Urinary bladder (tissue), 4 donors: ENCODE results near the gene TMCO6. TPM values are rescaled to one million over a fixed set of nuclear protein-coding genes. Genes with fewer than 3 reads are reported as not detected.
"Not testable (repeated sequence)": the region's sequence is repeated elsewhere in the genome, so short reads cannot be mapped to it uniquely, and the experiment has no call there.

ENCODE experiments used
- DNase-seq: peaks from one replicate; pipeline ENCODE4 v3.0.0-alpha.2; 2015; ENCODE audit errors: extremely low spot score
- H3K27ac ChIP-seq: one replicate; pipeline ENCODE4 v1.5.1; 2013; ENCODE audit warnings: low read depth, mild to moderate bottlenecking, moderate library complexity
- H3K36me3 ChIP-seq: one replicate; pipeline ENCODE4 v1.6.1; 2013; ENCODE audit warnings: mild to moderate bottlenecking, moderate library complexity; ENCODE audit not compliant: insufficient read depth
- H3K4me1 ChIP-seq: one replicate; pipeline ENCODE4 v1.6.1; 2013; ENCODE audit warnings: mild to moderate bottlenecking, moderate library complexity; ENCODE audit not compliant: insufficient read depth
- H3K4me3 ChIP-seq: one replicate; pipeline ENCODE4 v1.5.1; 2013; ENCODE audit warnings: low read depth, low read length
- WGBS: extraction: QIAGEN DNeasy Blood & Tissue Kit; methylation state at CpG from one replicate; pipeline ENCODE4 v1.1.7; 2013; 5-methylcytosine and 5-hydroxymethylcytosine counted together
- polyA plus RNA-seq: library from polyadenylated mRNA; stranded (reverse); fragments of 200-250 nt; gene quantifications from one replicate; pipeline ENCODE4 v1.2.3, GENCODE V29; 2013
- total RNA-seq: library from RNA; depleted of rRNA; stranded (reverse); fragments of >200 nt; gene quantifications from one replicate; pipeline ENCODE4 v1.2.3, GENCODE V29; 2014
- donor health status: healthy with polysubstance abuse.
- donor health status: healthy.

The TMCO6 gene
- total RNA-seq (12.2 TPM), polyA plus RNA-seq (22.3 TPM)

- DNase-seq, result peak; percentile 77
- H3K36me3 ChIP-seq, result no peaks in the 10 kb centered on the region
- under 1% methylated on average over 63 of the region's 63 CpGs for WGBS
These were observed at the start of gene TMCO6 for GRCh38 chr5:140639148-140639981. TSS of gene TMCO6 (plus strand) at chr5:140639451. CDS start at chr5:140639528, 77 bp downstream.

DNA sequence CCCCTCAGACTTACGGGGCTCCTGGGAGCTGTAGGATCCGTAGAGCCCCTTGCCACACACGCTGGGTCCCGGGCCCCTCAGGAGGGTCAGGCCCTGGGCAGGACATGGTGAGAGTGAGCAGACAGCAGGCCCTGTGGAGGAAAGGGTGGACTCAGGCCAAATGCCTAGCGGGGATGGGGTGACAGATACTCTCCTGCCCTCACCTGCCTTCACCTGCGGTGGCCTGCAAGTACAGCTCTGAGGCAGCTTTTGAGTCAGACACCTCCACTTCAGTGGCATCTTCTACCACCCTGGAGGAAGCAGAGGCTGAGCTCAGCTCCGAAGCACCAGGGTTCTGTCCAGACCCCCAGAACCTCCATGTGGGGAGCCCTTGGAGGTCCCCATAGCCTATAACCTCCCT, 48.4 kb upstream of the TMCO6 start:
- no peaks in the 10 kb centered on the region for H3K4me1 ChIP-seq
- H3K36me3 ChIP-seq, result no peaks in the 10 kb centered on the region
- no peak overlapping the region for H3K4me3 ChIP-seq
- no peak overlapping the region for H3K27ac ChIP-seq
- DNase-seq, result no peak
- WGBS, result 87% methylated on average over 7 of the region's 7 CpGs

More at GRCh38 chr5:140639148-140639981, at the start of gene TMCO6:
- H3K4me3 ChIP-seq, result peak within 1 kb of the TSS; percentile 66
- H3K4me1 ChIP-seq, result no peaks in the 10 kb centered on the region
- peak within 1 kb of the TSS; percentile 83 for H3K27ac ChIP-seq

DNA sequence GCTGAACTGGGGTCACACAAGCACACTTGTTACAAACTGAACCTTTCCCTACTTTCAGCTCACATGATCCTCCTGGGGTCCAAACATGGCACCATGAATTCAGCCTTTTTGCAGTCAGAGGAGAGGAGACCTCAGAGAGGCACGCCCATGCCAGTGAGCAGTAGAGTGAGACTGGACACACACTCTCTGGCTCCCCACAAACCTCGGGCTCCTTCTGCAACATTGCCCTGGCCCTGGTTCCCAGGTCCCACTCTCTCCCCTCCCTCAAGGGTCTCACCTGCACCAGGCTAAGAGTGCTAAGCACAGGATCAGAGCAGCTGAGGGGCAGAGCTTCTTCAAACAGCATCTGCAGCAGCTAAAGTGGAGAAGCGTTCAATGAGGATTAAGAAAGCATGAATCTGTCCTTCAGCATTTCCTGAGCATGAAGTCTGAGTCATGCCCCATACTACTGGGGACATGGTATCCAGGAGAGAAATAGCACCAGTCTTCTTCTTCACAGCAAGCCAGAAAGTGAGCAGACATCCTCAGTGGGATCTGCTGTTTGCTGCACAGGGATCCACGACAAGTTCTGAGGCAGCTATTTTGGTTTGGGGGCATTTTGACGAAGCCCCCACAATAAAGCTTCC, 47.4 kb upstream of the TMCO6 start:
- no peak for DNase-seq
- Histone ChIP-seq H3K4me3 (no peak overlapping the region), H3K4me1 (no peaks in the 10 kb centered on the region), H3K27ac (no peak overlapping the region), H3K36me3 (no peaks in the 10 kb centered on the region)
- 71% methylated on average over 5 of the region's 5 CpGs for WGBS

- 45% methylated on average over 13 of the region's 14 CpGs for WGBS
- not testable (repeated sequence) for H3K4me3 ChIP-seq, H3K4me1 ChIP-seq, H3K27ac ChIP-seq, H3K36me3 ChIP-seq, DNase-seq
These were observed 46.2 kb upstream of the TMCO6 start for GRCh38 chr5:140593070-140593469.

DNA sequence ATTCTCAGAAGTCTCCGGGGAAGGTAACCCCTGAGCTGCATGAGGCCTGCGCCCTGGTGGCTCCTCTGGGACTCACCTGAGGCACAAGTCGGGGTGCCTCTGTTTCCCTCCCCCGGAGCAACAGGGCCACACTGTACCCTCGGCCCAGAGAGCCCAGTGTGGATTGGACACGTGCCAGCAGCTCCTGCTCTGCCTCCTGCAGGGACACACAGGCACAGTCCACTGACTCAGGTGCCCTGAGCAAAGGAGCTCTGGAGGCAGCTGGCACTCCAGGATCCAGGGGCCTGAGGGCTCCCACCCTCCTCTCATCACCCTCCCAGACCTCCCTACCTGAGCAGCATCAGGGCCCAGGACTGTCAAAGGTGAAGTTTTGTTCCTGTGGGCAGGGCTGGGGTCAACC, 45.1 kb upstream of the TMCO6 start:
- DNase-seq, result no peak
- Histone ChIP-seq H3K36me3 (no peaks in the 10 kb centered on the region), H3K4me1 (no peaks in the 10 kb centered on the region), H3K27ac (no peak overlapping the region), H3K4me3 (no peak overlapping the region)
- WGBS, result 81% methylated on average over 6 of the region's 6 CpGs

- H3K36me3 ChIP-seq, result no peaks in the 10 kb centered on the region
- no peaks in the 10 kb centered on the region for H3K4me1 ChIP-seq
- 71% methylated on average over 5 of the region's 5 CpGs for WGBS
- DNase-seq, result no peak
- no peak overlapping the region for H3K4me3 ChIP-seq
- H3K27ac ChIP-seq, result no peak overlapping the region
These were observed 43.5 kb upstream of the TMCO6 start for GRCh38 chr5:140595538-140596300.

DNA sequence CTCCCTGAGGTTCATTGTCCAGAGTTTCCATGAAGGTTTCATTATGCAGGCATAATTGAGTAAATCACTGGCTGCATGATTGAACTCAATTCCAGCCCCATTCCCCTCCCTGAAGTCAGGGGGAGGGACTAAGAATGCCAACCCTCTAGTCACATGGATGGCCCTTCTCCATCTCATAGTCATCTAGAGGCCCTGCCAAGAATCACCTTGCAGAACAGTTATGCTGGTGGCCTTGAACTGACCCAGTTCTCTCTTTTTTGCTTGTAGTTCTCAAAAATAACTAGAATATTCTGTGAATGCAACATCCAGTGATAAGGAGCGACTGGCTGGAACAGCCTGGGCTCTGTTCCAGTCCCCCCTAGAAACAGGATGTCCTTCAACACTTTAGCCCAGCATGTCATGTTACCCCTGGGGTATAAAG, 42.9 kb upstream of the TMCO6 start:
- 15% methylated on average over 1 of the region's 1 CpG for WGBS
- no peak for DNase-seq
- no peaks in the 10 kb centered on the region for H3K4me1 ChIP-seq
- H3K36me3 ChIP-seq, result no peaks in the 10 kb centered on the region
- no peak overlapping the region for H3K27ac ChIP-seq
- no peak overlapping the region for H3K4me3 ChIP-seq

DNA sequence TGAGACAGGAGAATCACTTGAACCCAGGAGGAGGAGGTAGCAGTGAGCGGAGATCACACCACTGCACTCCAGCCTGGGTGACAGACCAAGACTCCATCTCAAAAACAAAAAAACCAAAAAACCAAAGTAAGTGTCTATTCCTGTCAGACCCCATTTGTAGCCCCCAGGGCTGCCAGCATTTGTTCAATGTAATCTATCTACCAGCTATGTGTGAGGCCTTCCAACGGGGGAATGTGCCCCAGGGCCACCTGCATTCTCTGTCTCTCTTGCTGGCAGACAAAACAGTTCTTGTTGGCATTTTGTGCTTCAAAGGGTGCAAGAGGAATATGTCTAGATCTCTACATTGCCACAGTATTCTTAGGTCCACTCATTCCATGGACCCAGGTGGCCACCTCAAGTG, 40.4 kb upstream of the TMCO6 start:
- H3K27ac ChIP-seq, result no peak overlapping the region
- no peak for DNase-seq
- WGBS, result 82% methylated on average over 2 of the region's 2 CpGs
- H3K4me1 ChIP-seq, result no peaks in the 10 kb centered on the region
- no peaks in the 10 kb centered on the region for H3K36me3 ChIP-seq
- H3K4me3 ChIP-seq, result no peak overlapping the region

DNA sequence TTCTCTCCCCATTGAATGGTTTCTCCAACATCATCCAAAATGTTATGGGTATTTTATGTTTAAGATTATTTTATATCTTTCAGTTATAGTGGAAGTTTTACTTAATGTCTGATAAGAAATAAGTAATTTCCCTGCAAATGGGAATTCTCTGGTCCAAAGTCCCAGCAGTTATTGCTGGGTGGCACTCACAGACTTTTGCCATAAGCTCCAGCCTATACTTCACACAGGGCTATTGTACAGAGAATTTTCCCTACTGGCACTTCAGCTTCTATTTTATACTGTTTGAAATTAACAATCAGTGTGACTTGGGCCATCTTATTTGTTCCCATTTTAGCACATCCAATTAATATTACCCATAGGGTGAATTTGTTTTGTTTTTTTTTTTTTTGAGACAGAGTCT, 39.2 kb upstream of the TMCO6 start:
- no peak overlapping the region for H3K4me3 ChIP-seq
- no peak for DNase-seq
- H3K27ac ChIP-seq, result no peak overlapping the region
- no peaks in the 10 kb centered on the region for H3K4me1 ChIP-seq
- no peaks in the 10 kb centered on the region for H3K36me3 ChIP-seq

DNA sequence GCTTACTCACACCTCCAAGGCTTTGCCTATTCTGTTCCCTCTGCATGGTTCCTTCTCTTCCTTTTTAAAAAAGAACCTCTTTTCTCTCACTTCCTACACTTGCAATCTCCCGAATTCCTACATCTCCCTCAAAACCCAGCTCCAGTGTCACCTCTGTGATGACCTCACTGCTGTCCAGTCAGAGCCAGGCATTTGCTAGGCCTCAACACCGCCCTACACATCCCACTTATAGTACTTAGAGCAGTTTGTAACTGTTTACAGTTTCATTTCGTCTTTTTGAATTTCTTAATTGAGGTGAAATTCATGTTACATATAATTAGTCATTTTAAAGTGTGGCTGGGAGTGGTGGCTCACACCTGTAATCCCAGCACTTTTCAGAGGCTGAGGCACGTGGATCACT, 37.1 kb upstream of the TMCO6 start:
- WGBS, result 75% methylated on average over 4 of the region's 4 CpGs

DNA sequence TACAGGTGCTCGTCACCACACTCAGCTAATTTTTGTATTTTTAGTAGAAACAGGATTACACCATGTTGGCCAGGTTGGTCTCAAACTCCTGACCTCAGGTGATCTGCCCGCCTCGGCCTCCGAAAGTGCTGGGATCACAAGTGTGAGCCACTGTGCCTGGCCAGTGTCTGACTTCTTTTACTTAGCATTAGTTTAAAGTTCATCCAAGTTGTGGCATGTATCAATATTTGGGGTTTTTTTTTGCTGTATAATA, 35.9 kb upstream of the TMCO6 start:
- not testable (repeated sequence) for H3K27ac ChIP-seq, DNase-seq, H3K36me3 ChIP-seq, H3K4me1 ChIP-seq, H3K4me3 ChIP-seq
- 88% methylated on average over 4 of the region's 4 CpGs for WGBS

More for the DNA sequence above, 37.1 kb upstream of the TMCO6 start:
- no peaks in the 10 kb centered on the region for H3K4me1 ChIP-seq
- no peak overlapping the region for H3K27ac ChIP-seq
- no peaks in the 10 kb centered on the region for H3K36me3 ChIP-seq
- no peak for DNase-seq
- no peak overlapping the region for H3K4me3 ChIP-seq

DNA sequence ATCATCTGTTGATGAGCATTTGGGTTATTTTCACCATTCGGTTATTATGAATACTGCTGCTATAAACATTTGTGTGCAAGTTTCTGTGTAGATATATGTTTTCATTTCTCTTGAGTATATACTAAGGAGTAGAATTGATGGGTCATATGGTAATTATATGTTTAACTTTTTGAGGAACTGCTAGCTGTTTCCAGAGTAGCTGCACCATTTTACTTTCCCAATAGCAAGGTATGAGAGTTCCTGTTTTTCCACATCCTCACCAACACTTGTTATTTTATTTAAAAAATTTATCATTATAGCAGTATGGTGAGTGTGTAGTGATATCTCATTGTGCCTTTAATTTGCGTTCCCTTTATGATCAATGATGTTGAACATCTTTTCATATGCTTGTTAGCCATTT, 35.5 kb upstream of the TMCO6 start:
- Histone ChIP-seq H3K27ac (no peak overlapping the region), H3K4me1 (no peaks in the 10 kb centered on the region), H3K4me3 (no peak overlapping the region), H3K36me3 (no peaks in the 10 kb centered on the region)
- WGBS, result 94% methylated on average over 2 of the region's 2 CpGs
- DNase-seq, result no peak

DNA sequence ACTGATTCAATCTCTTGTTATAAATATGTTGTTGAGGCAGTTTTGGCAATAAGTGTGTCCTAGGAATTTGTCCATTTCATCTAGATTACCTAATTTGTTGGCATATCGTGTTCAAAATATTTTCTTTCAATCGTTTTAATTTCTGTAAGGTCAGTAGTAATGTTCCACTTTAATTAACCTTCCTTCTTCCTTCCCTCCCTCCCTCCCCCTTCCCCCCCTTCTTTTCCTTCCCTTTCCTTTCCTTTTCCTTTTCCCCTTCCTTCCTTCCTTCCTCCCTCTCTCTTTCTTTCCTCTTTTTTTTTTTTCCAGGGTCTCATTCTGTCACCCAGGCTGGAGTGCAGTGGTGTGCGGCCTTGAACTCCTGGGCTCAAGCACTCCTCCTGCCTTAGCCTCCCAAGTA, 33.4 kb upstream of the TMCO6 start:
- no peak for DNase-seq
- Histone ChIP-seq H3K4me1 (no peaks in the 10 kb centered on the region), H3K36me3 (no peaks in the 10 kb centered on the region), H3K27ac (no peak overlapping the region), H3K4me3 (no peak overlapping the region)
- WGBS, result 86% methylated on average over 3 of the region's 3 CpGs

- DNase-seq, result no peak
These were observed 32.2 kb upstream of the TMCO6 start for GRCh38 chr5:140607031-140607430.

More at GRCh38 chr5:140607031-140607430, 32.2 kb upstream of the TMCO6 start:
- Histone ChIP-seq H3K36me3 (no peaks in the 10 kb centered on the region), H3K4me1 (no peaks in the 10 kb centered on the region), H3K4me3 (no peak overlapping the region), H3K27ac (no peak overlapping the region)
- 58% methylated on average over 2 of the region's 2 CpGs for WGBS
